HCT116 (cell line): Measurements from ENCODE around the gene TUB. TPM values are rescaled to one million over a fixed set of nuclear protein-coding genes. Genes with fewer than 3 reads are reported as not detected.

Experiments
- ATAC-seq: fragments of 200-7000 bp; cut with Tn5 transposase; 2 replicates; pipeline ENCODE4 v1.9.1; 2020; ENCODE audit warnings: mild to moderate bottlenecking, moderate library complexity
- BruUV-seq: library from RNA; stranded (reverse); fragments of 400-500 nt; replicated peaks from 2 replicates; lab custom pipeline; 2021; lab: Mats Ljungman, UMichigan
- CTCF ChIA-PET: fragments of 300-600 bp; sonication (Branson Sonifier 250); formaldehyde crosslinking; loops from one replicate; lab custom pipeline; 2021; ENCODE audit warnings: antibody characterized with exemption; lab: Charles Lee
- POLR2A ChIA-PET: fragments of 300-600, 350-600 bp; sonication (Branson Sonifier 250); formaldehyde crosslinking; loops from one replicate; lab custom pipeline; 2021; ENCODE audit warnings: antibody characterized with exemption; lab: Charles Lee
- RAD21 ChIA-PET, 2 experiments: fragments of 300-600 bp; sonication (Branson Sonifier 250); formaldehyde crosslinking; loops; one replicate each; lab custom pipeline; 2023; ENCODE audit warnings: low total read pairs in 2 of 2; ENCODE audit not compliant: uncharacterized antibody in 2 of 2, unreplicated experiment in 2 of 2, low non-redundant PET in 1 of 2; lab: Charles Lee
- DNase-seq: peaks from one replicate; pipeline ENCODE4 v3.0.0-alpha.2; 2010; ENCODE audit warnings: low read depth, low spot score
- H2AFZ ChIP-seq: fragments of 200-600 bp; shearing (Covaris generic), sonication (generic); 2 replicates; pipeline ENCODE4 v1.6.1; 2017; ENCODE audit warnings: low read depth, mixed run types, mixed read lengths, antibody characterized with exemption, low read length; ENCODE audit not compliant: poor library complexity, severe bottlenecking
- H3K27ac ChIP-seq: 2 replicates; pipeline ENCODE4 v1.5.1; 2012; ENCODE audit warnings: low read depth, low read length
- H3K27me3 ChIP-seq: fragments of 200-600 bp; sonication (generic); 2 replicates; pipeline ENCODE4 v1.6.1; 2016; ENCODE audit warnings: mixed run types, low read length, mixed read lengths; ENCODE audit not compliant: insufficient read depth
- H3K36me3 ChIP-seq, 2 experiments: fragments of 200-500 bp in 1 of 2; fragments of 200-600 bp in 1 of 2; sonication (Bioruptor generic) in 1 of 2; sonication (generic) in 1 of 2; 2 replicates each; pipeline versions ENCODE4 v1.5.1 to v1.6.1; 2014 to 2016; ENCODE audit warnings: low read length in 2 of 2, inconsistent platforms in 1 of 2, mixed read lengths in 1 of 2, mixed run types in 1 of 2; ENCODE audit not compliant: insufficient read depth in 2 of 2, control insufficient read depth in 1 of 2
- H3K4me1 ChIP-seq, 2 experiments: fragments of 200-600 bp in 1 of 2; sonication (generic) in 1 of 2; 2 replicates each; pipeline versions ENCODE4 v1.5.1 to v1.6.1; 2012 to 2017; ENCODE audit warnings: low read length in 2 of 2, inconsistent platforms in 1 of 2, mild to moderate bottlenecking in 1 of 2, mixed read lengths in 1 of 2, mixed run types in 1 of 2, moderate library complexity in 1 of 2; ENCODE audit not compliant: insufficient read depth in 2 of 2, control insufficient read depth in 1 of 2
- H3K4me2 ChIP-seq: fragments of 200-600 bp; sonication (generic); 2 replicates; pipeline ENCODE4 v1.6.1; 2017; ENCODE audit warnings: mixed run types, low read length, mixed read lengths
- H3K4me3 ChIP-seq, 2 experiments: fragments of 200-600 bp in 1 of 2; sonication (generic) in 1 of 2; replicated peaks in 1 of 2; 2 replicates each; pipeline ENCODE4 v1.5.1; 2011 to 2016; ENCODE audit warnings: low read length in 2 of 2, control low read depth in 1 of 2, low read depth in 1 of 2, mild to moderate bottlenecking in 1 of 2, mixed read lengths in 1 of 2, mixed run types in 1 of 2
- H3K79me2 ChIP-seq: fragments of 200-600 bp; sonication (generic); 2 replicates; pipeline ENCODE4 v1.6.1; 2017; ENCODE audit warnings: mild to moderate bottlenecking, mixed run types, low read length, moderate library complexity, mixed read lengths; ENCODE audit not compliant: insufficient read depth
- H3K9ac ChIP-seq: fragments of 200-600 bp; sonication (generic); 2 replicates; pipeline ENCODE4 v1.6.1; 2016; ENCODE audit warnings: low read length, mixed read lengths
- H3K9me2 ChIP-seq: fragments of 200-600 bp; sonication (generic), shearing (Covaris generic); 2 replicates; pipeline ENCODE4 v1.6.1; 2017; ENCODE audit warnings: mixed run types, mild to moderate bottlenecking, moderate library complexity; ENCODE audit not compliant: insufficient read depth
- H3K9me3 ChIP-seq, 2 experiments: fragments of 200-500 bp in 1 of 2; fragments of 200-600 bp in 1 of 2; sonication (Bioruptor generic) in 1 of 2; sonication (generic) in 1 of 2; 2 replicates each; pipeline ENCODE4 v1.6.1; 2014 to 2017; ENCODE audit warnings: low read length in 2 of 2, mixed read lengths in 2 of 2, inconsistent platforms in 1 of 2, low read depth in 1 of 2, mild to moderate bottlenecking in 1 of 2, mixed run types in 1 of 2, moderate library complexity in 1 of 2; ENCODE audit not compliant: control insufficient read depth in 1 of 2, insufficient read depth in 1 of 2
- H4K20me1 ChIP-seq: fragments of 200-600 bp; sonication (generic), shearing (Covaris generic); 2 replicates; pipeline ENCODE4 v1.6.1; 2017; ENCODE audit warnings: mixed run types, mild to moderate bottlenecking, moderate library complexity; ENCODE audit not compliant: insufficient read depth
- ATF3 ChIP-seq: IDR thresholded peaks from 2 replicates; pipeline ENCODE4 v1.6.1; 2012
- CBX3 ChIP-seq: IDR thresholded peaks from 2 replicates; pipeline ENCODE4 v1.6.1; 2012; ENCODE audit warnings: low read depth
- CEBPB ChIP-seq: IDR thresholded peaks from 2 replicates; pipeline ENCODE4 v1.6.1; 2012; ENCODE audit warnings: low read depth
- CTCF ChIP-seq, 3 experiments: fragments of 200-600 bp in 1 of 3; sonication (generic) in 1 of 3; IDR thresholded peaks in 2 of 3; conservative IDR thresholded peaks in 1 of 3; 2 replicates each; pipeline ENCODE4 v1.5.1; 2012 to 2017; ENCODE audit warnings: low read depth in 2 of 3, low read length in 2 of 3, antibody characterized with exemption in 1 of 3, borderline replicate concordance in 1 of 3, control low read depth in 1 of 3, mild to moderate bottlenecking in 1 of 3, mixed read lengths in 1 of 3, mixed run types in 1 of 3, moderate library complexity in 1 of 3; ENCODE audit not compliant: insufficient read depth in 1 of 3
- ELF1 ChIP-seq: IDR thresholded peaks from 2 replicates; pipeline ENCODE4 v1.6.1; 2012; ENCODE audit warnings: low read depth, borderline replicate concordance
- FOSL1 ChIP-seq: IDR thresholded peaks from 2 replicates; pipeline ENCODE4 v1.6.1; 2012; ENCODE audit warnings: low read depth
- JUND ChIP-seq: IDR thresholded peaks from 2 replicates; pipeline ENCODE4 v1.6.1; 2012
- MAX ChIP-seq: IDR thresholded peaks from 2 replicates; pipeline ENCODE4 v1.6.1; 2012
- POLR2A ChIP-seq: IDR thresholded peaks from 2 replicates; pipeline ENCODE4 v1.7.0; 2011; ENCODE audit warnings: borderline replicate concordance; ENCODE audit not compliant: insufficient read depth, insufficient read length; ENCODE audit errors: extremely low read depth
- RAD21 ChIP-seq: IDR thresholded peaks from 2 replicates; pipeline ENCODE4 v1.6.1; 2012; ENCODE audit warnings: low read depth, mild to moderate bottlenecking
- SIN3A ChIP-seq: IDR thresholded peaks from 2 replicates; pipeline ENCODE4 v1.6.1; 2012; ENCODE audit warnings: low read depth
- SP1 ChIP-seq: IDR thresholded peaks from 2 replicates; pipeline ENCODE4 v1.6.1; 2012; ENCODE audit warnings: low read depth
- SRF ChIP-seq: IDR thresholded peaks from 2 replicates; pipeline ENCODE4 v1.6.1; 2012; ENCODE audit warnings: low read depth
- YY1 ChIP-seq: IDR thresholded peaks from 2 replicates; pipeline ENCODE4 v1.6.1; 2011; ENCODE audit warnings: low read length, low read depth, moderate library complexity, mild to moderate bottlenecking; ENCODE audit not compliant: insufficient replicate concordance; ENCODE audit errors: extremely low read depth
- ZNF274 ChIP-seq: fragments of 200-500 bp; sonication (Bioruptor generic); IDR thresholded peaks from 2 replicates; pipeline ENCODE4 v1.6.1; 2014; ENCODE audit warnings: mild to moderate bottlenecking, low read depth, low read length, inconsistent platforms
- intact Hi-C: fragments of 100-400 bp; cut with micrococcal nuclease; formaldehyde crosslinking; loops from 2 replicates; pipeline ENCODE4 v1.10.0; 2022
- total RNA-seq: library from RNA; stranded (reverse); gene quantifications from one replicate; pipeline ENCODE4 v1.2.1, GENCODE V29; 2021; ENCODE audit not compliant: unreplicated experiment

Gene TUB
- total RNA-seq, 1 experiment from 2014 or later = 0.02 TPM

- Histone ChIP-seq H3K4me3 (no peak overlapping the region), H3K9me2 (no peaks in the 10 kb centered on the region), H3K27me3 (peaks cover 4% of the 10 kb centered on the region; the same call in 1 of the 2 replicates), H3K36me3 (no peaks in the 10 kb centered on the region), H2AFZ (no peak overlapping the region), H3K9ac (no peak overlapping the region)
- no peak for TF ChIP-seq MAX
- no peak for TF ChIP-seq YY1
- no peak for TF ChIP-seq ELF1
- TF ChIP-seq CEBPB = no peak
- TF ChIP-seq ATF3 = no peak
- TF ChIP-seq SRF = no peak
- TF ChIP-seq SIN3A = no peak
- no peak for TF ChIP-seq FOSL1
- TF ChIP-seq SP1 = no peak
- no peak for TF ChIP-seq CBX3
- no peak for TF ChIP-seq POLR2A
- no peak for TF ChIP-seq JUND
- no peak for TF ChIP-seq RAD21
- no peak for TF ChIP-seq ZNF274
- no peak for TF ChIP-seq CTCF (IDR thresholded peaks at IDR 0.05 in 2 of 3, conservative IDR thresholded peaks at IDR 0.05 in 1 of 3; ENCODE audit: borderline replicate concordance in 1 of 3, insufficient read depth in 1 of 3, low read depth in 2 of 3, low read length in 2 of 3)
- TF ChIP-seq, all 23 proteins: peak for 0
- no peaks in the 10 kb centered on the region for H3K4me1 ChIP-seq
- no TSS peak for BruUV-seq
- DNase-seq (no peak), ATAC-seq (no peak)
- intact Hi-C loops = no loop called here
- ChIA-PET POLR2A (no interaction called here), CTCF (interaction anchor here (1.9 kb wide), 1 partner anchor 96 kb away, joined by 5 read pairs; no protein-coding TSS in a partner anchor), RAD21 (interaction anchor here in 1 of 2 experiments (1.2 kb wide), 1 partner anchor 96 kb away, joined by 3 read pairs; no protein-coding TSS in a partner anchor)
- no peaks in the 10 kb centered on the region for H3K79me2 ChIP-seq
- no peaks in the 10 kb centered on the region for H3K9me3 ChIP-seq
- H3K27ac ChIP-seq = no peak overlapping the region
- no peak overlapping the region for H3K4me2 ChIP-seq
- no peaks in the 10 kb centered on the region for H4K20me1 ChIP-seq
Measured at GRCh38 chr11:8102296-8102915, 21.4 kb downstream of the TUB start.
